GM12801 (cell line): ENCODE data around the gene SLC37A2.

ENCODE experiments used
- CTCF ChIP-seq: IDR thresholded peaks from one replicate; pipeline ENCODE4 v1.5.1; 2011; ENCODE audit warnings: control low read depth; ENCODE audit not compliant: insufficient read length; ENCODE audit errors: extremely low read depth

SLC37A2 gene

DNA sequence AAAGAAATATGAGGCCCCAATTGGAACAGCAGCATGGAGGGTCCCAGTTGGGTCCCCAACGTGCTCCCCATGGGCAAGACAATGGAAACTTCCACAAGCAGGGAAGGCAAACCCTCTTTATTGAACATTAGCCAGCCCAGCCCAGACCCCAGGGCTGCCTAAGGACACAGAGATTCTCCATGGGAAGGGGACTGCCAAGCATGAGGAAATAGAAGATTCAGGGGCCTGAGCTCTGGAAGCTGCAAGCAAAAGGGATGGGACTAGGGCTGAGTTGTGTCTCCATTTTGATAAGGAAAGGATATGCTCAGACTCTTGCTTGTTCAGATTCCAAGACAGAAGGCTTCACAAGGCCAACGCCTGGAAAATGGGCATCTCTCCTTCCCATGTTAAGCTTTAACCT lies 25.0 kb downstream of the SLC37A2 start:
- no peak for TF ChIP-seq CTCF

DNA sequence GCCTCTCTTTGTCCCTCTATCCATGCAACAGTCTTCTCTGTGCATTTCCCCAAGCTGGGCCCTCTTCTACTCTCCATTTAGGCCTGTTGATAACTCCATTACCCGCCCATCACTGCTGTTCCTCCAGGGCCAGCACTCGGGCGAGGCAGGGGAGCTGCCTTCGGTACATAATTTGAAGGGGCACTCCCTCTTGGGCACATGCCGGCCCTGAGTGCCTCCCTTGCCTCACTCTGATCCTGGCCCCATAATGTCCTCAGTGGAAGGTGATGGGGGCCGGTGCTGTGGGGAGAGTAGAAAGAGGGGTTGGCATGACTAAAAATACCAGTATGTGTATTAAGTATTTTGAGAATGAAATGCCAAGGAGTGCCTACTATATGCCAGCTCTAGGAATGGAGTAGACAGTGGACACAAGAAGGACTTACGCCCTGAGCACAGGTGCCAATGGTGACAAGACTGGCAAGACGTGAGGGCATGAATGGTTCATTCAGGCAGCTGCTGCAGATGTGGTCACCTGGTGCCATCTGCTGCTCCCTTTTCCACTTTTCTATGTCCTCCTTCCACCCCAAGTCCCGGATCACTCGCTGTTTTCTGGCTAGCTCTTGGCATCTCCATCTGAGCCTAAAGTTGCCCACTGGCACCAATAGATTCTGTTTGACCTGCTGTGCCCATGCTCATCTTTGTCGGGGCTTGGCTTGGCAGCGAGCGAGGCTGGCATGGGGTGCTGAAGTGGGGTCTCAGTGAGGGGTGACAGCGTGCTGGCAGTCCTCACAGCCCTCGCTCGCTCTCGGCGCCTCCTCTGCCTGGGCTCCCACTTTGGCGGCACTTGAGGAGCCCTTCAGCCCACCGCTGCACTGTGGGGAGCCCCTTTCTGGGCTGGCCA lies 25.7 kb downstream of the SLC37A2 start:
- TF ChIP-seq CTCF = no peak

- no peak for TF ChIP-seq CTCF
Observed at GRCh38 chr11:125090816-125091215, 27.7 kb downstream of the SLC37A2 start.

- TF ChIP-seq CTCF = no peak
Observed at GRCh38 chr11:125091247-125091876, 28.3 kb downstream of the SLC37A2 start.

- TF ChIP-seq CTCF = no peak
Observed at GRCh38 chr11:125091877-125092664, 29.0 kb downstream of the SLC37A2 start.

- TF ChIP-seq CTCF = no peak
Observed at GRCh38 chr11:125092669-125093068, 29.6 kb downstream of the SLC37A2 start.

DNA sequence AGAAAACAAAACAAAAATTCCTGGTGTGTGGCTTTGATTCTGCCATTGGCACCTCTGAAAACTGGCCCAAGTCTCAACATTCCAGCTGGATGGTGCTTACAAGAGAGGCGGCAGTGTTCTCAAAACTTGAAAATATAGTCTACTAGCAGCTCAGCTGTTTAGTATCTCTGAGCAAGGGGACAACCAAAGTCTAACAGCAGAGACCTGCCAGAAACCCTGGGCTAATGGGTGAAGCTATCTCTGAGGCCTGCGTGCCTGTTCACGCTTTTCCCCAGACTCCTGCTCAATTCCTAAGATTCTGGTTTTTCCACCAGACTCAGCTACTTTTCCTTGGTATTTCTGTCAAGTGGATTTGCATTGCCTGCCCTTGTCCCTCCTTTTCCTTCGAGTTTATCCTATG lies 30.4 kb downstream of the SLC37A2 start:
- no peak for TF ChIP-seq CTCF
